A549 (cell line): Measurements from ENCODE around the gene PKHD1.

Source experiments
- BHLHE40 ChIP-seq: IDR thresholded peaks from 2 replicates; pipeline ENCODE4 v1.6.1; 2012; ENCODE audit warnings: low read depth, low read length, inconsistent platforms
- CEBPB ChIP-seq, 2 experiments: fragments of >200 bp in 1 of 2; sonication (Bioruptor Twin) in 1 of 2; formaldehyde crosslinking in 1 of 2; IDR thresholded peaks; 2 replicates each; pipeline ENCODE4 v1.6.1; 2012 to 2016
- MAFK ChIP-seq: fragments of 450-650 bp; IDR thresholded peaks from 2 replicates; pipeline ENCODE4 v1.6.1; 2014; ENCODE audit not compliant: partially characterized antibody
- RAD21 ChIP-seq, 2 experiments: fragments of >200 bp in 1 of 2; sonication (Bioruptor Twin) in 1 of 2; formaldehyde crosslinking in 1 of 2; IDR thresholded peaks in 1 of 2; conservative IDR thresholded peaks in 1 of 2; 2 replicates in 1 of 2; 3 replicates in 1 of 2; pipeline ENCODE4 v1.6.1; 2012 to 2018; ENCODE audit warnings: inconsistent platforms in 1 of 2
- RARB ChIP-seq: fragments of 250-450 bp; sonication (Bioruptor Pico); IDR thresholded peaks from 2 replicates; pipeline ENCODE4 v1.8.0; 2021; ENCODE audit warnings: mild to moderate bottlenecking, moderate library complexity
- RFX5 ChIP-seq: fragments of 450-650 bp; IDR thresholded peaks from 2 replicates; pipeline ENCODE4 v1.7.1; 2014; ENCODE audit warnings: antibody characterized with exemption, mild to moderate bottlenecking, moderate library complexity
- TF ChIP-seq, protein P1 (sequence below): fragments of >200 bp; sonication (Bioruptor Twin); formaldehyde crosslinking; IDR thresholded peaks from 3 replicates; pipeline ENCODE4 v1.5.1; 2016
- TF ChIP-seq, protein P2 (sequence below): fragments of 150-350 bp; IDR thresholded peaks from 2 replicates; pipeline ENCODE4 v1.6.1; 2014; ENCODE audit warnings: low read depth, mild to moderate bottlenecking, low read length

DNA sequence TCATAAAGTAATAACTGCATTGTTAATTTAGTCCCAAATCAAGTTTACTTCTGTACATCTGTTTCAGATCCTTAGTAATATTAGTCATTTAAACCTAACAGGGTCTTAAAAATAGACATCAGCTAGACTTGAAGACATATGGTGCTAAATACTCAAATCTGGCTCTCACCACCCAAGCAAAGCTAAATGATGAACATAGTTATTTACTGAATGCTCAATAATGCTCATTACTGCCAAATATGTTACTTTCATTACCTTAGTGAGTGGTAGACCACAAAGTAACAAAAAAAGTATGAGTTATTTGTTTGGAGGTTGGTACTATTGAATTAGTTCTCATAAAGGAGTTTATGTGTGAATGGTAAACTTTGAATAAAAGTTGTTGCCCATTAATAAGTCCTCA is 502.1 kb downstream of the PKHD1 start:
- TF ChIP-seq, protein P1, sequence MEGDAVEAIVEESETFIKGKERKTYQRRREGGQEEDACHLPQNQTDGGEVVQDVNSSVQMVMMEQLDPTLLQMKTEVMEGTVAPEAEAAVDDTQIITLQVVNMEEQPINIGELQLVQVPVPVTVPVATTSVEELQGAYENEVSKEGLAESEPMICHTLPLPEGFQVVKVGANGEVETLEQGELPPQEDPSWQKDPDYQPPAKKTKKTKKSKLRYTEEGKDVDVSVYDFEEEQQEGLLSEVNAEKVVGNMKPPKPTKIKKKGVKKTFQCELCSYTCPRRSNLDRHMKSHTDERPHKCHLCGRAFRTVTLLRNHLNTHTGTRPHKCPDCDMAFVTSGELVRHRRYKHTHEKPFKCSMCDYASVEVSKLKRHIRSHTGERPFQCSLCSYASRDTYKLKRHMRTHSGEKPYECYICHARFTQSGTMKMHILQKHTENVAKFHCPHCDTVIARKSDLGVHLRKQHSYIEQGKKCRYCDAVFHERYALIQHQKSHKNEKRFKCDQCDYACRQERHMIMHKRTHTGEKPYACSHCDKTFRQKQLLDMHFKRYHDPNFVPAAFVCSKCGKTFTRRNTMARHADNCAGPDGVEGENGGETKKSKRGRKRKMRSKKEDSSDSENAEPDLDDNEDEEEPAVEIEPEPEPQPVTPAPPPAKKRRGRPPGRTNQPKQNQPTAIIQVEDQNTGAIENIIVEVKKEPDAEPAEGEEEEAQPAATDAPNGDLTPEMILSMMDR = no peak
- TF ChIP-seq RARB (no peak), RAD21 (conservative IDR thresholded peaks at IDR 0.05 in 1 of 2, IDR thresholded peaks at IDR 0.05 in 1 of 2) (no peak), MAFK (no peak), CEBPB (IDR thresholded peaks at IDR 0.05) (no peak), BHLHE40 (no peak), RFX5 (no peak)
- TF ChIP-seq, protein P2, sequence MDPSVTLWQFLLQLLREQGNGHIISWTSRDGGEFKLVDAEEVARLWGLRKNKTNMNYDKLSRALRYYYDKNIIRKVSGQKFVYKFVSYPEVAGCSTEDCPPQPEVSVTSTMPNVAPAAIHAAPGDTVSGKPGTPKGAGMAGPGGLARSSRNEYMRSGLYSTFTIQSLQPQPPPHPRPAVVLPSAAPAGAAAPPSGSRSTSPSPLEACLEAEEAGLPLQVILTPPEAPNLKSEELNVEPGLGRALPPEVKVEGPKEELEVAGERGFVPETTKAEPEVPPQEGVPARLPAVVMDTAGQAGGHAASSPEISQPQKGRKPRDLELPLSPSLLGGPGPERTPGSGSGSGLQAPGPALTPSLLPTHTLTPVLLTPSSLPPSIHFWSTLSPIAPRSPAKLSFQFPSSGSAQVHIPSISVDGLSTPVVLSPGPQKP = no peak
